Stimulated activated CD4-positive, alpha-beta T cell treated with anti-CD3 and anti-CD28 coated beads, TNF-alpha, amount 100 ng/mL, for 48 hours (primary cell): Measurements from ENCODE around the gene DGAT2.

Experiments
- DNase-seq, 3 donors: peaks; one replicate each; pipeline ENCODE4 v3.0.0-alpha.2; 2020; ENCODE audit warnings: low read depth in 3 of 3

DGAT2 gene

DNA sequence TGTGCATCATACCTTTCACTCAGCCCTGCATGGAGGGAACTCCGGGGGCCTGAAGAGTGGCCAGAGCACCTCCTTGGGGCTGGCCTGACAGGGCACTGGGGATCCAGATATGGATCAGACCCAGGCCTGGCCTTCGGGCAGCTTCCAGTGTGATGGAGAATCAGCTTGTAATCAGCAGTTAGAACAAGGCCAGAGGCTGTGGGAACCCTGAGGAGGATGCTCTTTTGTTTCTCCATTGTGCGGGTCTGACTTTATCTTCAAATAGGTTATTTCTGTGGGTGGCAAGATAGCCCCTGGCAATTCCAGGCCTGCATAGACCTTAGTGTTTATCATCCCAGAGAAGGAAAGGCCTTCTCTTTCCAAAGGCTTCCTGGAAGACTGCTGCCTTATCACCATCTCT, 12.3 kb downstream of the DGAT2 start:
- no peak for DNase-seq

DNA sequence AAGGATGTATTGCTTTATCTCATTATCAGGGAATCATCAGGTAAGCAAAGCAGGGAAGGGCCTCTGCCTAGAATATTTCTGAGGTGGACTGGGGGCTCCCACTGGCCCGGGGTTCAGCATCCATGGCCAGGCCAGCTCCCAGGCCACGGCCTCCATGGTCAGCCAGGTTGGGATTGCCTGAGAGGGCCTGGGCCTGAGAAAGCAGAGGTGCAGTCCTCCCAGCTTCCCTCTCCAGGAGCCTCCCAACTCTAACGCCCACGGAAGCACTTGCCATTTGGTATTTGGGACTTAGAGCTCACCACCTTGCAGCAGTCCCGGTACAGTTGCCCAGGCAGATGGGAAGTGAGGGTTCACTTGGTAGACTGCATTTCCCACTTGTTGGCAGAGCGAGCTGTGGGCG, 12.7 kb downstream of the DGAT2 start:
- DNase-seq = no peak

DNA sequence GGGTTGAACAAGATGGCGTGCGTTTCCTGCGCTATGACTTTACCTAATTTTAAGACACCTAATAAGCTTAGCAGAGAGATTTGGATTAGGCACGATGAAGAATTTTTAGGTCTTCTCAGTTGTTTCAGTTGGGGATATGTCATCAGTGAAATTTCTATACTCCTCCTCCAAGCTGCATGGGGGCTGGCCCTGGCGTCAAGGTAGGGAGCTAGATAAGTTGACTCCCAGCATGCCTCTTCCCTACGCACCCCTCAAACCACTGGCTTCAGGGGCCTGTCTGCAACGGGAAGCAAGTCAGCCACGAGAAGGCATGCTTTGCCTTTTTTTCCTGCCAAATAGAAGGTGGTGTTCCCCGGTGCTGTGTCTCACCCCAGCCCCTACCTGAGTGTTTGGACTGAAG, 13.3 kb downstream of the DGAT2 start:
- DNase-seq = no peak

DNA sequence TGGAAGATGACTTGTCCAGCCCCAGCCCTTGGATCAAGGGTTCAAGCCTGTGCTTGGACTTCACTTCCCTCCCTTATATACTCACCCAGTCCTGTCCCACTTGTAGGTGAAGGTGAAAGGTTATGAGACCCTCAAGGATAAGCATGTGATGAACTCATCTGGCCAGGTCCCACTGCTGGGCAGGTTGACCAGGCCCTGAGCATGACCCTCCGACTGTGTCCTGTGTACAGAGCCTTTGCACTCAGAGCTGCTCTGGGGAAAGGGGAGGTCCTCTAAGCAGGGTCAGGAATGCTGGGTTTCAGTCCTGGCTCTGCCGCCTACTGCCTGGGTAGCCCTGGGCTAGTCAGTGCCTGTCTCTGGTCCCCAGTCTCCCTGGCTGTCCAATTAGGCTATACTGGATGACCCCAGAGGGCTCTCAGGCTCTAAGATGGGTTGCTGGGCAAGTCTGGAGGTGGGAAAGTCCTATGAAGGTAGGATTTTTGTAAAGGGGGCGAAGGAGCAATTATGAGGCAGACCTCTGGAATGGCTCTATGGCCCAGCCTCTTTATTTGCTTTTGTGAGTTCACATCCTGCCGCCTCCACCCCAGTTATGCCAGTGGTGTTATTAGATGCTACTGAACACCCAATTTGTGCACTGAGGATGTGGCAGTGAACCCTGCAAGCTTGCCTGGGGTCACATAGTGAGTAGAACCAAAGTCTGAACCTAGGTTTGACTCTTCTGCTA, 14.1 kb downstream of the DGAT2 start:
- DNase-seq = no peak

DNA sequence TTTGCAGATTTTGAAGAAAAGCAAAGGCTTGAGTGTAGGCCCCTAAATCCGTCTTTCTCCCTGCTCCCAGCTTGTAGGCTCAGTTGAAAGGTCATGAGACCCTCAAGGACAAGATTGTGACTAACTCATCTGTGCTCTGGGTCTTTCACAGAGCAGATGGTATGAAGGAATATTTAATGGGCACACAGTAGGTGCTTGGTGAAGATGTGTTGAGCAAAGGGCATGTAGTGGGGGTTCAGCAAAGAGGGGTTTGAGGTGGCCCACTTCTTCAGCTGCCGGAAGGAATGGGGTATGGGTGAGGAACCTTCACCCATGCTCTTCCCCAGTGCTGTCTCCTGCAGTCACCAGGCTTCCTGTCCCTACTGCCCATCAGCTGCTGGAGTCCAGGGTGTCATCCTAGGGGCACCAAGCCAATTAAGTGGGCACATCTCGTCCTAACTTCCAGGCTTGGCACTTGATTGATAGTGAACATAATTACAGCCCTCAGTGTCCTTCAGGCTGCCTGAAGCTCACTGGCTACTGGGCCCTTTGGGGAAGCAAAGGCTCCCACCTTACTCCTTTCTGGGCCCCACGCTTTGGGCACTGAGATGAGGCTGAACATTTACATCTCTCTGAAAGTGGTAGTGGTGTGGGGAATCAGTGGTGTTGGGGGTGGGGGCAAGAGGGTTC, 15.0 kb downstream of the DGAT2 start:
- no peak for DNase-seq

DNA sequence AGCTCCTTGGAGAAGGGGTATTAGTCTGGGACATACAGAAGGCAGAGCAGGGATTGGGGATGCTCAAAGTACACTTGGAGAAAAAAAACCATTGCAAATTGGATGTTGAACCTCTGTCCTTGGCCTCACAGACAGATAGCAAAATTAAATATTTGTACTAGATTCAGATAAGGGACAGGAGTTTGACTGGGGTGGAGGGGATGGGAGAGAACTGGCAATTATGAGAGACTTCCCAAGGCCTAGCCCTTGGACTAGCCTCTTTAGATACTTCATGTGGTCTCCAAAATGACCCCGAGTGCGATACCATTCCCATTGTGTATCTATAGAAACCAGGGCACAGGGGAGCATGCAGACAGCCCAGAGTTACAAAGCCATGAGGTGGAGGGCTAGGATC, 15.5 kb downstream of the DGAT2 start:
- DNase-seq = no peak

DNA sequence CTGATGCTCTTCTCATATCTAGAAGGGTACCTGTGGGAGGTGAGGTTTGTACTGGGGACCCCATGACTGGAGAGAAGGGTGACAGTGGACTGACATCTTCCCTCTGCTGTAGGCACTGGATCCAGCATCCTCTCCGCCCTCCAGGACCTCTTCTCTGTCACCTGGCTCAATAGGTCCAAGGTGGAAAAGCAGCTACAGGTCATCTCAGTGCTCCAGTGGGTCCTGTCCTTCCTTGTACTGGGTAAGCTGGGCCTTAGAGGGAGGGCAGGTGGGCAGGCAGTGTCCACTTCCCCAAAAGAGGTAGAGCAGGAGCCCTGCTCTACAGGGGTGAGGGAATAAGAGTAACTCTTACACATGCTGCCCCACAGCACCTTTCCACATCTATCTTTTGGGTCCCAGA, 15.9 kb downstream of the DGAT2 start:
- DNase-seq = no peak

DNA sequence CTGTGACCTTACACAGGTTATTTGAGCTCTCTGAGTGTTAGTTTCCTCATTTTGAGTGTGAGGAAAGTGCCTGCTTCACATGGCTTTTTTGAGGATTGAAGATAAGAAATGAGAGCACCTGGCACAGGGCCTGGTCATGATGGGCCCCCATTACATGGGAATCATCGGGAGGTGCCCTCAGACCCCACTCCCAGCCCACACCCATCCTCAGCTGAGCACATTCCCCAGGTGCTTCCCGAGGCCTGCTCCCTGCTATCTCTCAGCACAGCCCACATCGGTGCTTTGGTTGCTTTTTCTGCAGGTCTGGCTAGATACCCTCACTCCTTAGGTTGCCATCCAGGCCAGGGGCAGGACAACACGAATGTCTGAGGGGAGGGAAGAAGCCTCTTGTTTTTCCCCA, 16.6 kb downstream of the DGAT2 start:
- no peak for DNase-seq

DNA sequence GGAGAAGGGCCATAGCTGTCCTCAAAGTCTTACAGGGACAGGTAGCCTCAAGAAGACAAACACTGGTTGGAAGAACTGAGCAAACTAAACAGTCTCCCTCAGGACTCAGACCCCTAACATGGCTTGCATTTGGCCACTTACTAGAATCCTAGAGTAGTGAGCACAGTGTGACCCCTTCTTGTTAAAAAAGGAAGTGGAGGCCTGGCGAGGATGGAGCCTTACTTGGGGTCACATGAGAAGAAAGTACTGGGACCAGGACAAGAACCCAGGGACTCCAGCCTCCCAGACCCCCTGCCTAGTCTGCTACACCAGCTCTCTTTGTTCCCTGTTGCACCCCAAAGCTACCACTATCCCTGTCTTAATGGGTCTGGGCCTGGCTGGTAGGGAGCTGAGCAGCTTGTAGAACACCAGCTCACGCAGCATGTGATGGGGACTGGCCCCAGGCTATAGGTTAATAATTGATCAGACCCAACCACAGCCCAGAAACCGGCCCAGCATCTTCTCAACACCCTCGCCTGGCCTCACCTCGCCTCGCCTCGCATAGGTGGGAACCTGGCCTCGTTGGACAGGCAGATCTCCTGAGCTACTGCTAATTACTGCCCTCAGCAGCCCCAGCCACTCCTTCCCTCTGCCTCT, 17.6 kb downstream of the DGAT2 start:
- no peak for DNase-seq

DNA sequence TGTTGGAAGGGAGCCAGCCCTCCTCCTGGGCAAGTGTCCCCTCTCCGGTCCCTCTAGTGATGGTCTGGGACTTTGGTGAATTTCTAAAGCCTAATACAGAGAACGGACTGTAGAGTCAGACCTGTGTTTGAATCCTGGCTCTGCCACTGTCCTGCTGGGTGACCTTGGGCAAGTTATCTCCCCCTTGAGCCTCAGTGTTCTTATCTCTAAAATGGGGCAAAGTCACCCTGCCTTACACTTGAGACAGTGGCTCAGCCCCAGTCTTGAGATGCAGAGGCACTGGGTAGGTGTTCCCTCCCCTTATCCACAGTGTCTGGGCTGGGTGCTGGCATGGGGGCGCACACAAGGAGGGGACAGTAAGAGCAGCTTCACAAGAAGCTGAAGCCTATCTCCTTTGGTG, 20.9 kb downstream of the DGAT2 start:
- DNase-seq = no peak

DNA sequence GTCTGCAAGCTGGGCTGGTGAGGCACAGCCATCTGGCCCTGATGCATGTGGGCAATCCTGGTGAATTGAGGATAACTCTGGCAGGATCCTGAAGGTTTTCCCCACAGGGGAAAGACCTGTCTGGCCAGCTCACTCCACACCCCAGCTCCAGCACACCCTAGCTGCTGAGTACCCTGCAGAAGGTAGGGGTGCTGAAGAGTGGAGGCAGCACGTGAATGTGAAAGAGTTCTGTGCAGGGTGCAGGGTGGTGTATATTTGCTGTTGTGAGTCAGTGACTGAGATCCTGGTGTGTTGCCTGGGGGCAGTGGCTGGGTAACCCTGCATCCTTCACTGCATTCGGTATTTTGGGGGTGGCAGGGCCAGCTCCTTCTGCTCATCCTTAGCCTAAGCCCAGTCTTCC, 22.4 kb downstream of the DGAT2 start:
- no peak for DNase-seq

DNA sequence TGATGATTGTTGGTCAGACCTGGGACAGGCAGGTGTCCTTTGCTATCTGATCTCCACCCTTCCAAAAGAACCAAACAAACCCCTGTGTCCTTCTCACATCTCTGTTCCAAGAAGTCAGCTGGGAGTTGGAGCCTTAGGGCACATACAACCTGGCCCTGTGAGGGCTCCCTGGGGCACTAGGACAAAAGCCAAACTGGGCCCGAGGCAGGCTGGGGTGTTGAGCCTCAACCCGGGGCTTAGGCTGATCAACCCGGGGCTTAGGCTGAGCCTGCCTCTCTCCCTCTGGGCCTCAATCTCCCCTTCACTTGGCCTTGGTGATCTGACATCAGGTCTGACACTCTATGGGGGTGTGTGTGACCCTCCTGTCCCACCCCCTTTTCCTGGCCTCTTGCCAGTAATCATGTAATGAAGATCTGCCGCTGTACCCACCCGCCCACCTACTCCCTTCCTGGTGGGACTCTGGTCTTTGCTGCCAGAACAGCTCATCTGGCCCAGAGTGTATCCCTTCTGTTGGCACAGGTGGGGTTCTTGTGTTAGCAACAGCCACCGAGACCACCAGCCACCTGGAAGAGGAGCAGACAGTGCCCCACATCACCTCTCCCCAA, 23.7 kb downstream of the DGAT2 start:
- no peak for DNase-seq

DNA sequence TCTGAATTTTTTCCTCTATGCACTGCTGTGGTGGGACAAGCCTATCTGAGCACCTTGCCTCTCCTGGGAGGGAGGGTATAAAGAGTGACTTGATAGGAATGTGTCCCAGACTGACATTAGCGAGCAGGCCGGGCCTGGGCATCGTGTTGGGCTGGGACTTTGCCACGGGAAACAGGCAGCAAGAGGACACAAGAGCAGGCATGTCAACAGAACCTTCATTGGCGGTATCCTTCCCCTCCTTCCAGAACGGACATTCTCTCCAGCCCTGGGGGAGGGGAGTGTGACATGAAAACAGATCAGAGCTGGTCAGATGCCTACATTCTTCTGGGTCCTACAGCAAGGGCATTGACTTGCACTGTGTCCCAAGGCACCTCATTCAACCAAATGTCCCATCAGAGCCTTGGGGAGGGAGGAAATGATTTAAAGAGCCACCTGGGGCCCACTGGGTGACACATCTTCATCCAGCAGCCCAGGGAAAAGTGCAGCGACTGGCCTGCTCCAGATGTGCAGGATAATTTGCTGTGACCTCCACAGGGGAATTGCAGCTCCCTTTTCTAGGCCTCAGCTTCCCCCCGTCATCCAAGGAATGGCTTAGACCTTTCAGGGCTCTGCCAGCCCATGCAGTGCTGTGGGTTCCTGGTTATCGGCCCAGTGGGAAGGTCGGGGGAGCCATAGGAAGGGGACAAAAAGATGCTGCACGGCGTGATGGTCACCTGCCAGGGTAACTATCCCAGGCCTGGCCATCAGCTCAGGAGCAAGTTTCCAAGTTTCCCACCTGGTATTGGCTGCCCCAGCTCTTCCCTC, 24.6 kb downstream of the DGAT2 start:
- no peak for DNase-seq

DNA sequence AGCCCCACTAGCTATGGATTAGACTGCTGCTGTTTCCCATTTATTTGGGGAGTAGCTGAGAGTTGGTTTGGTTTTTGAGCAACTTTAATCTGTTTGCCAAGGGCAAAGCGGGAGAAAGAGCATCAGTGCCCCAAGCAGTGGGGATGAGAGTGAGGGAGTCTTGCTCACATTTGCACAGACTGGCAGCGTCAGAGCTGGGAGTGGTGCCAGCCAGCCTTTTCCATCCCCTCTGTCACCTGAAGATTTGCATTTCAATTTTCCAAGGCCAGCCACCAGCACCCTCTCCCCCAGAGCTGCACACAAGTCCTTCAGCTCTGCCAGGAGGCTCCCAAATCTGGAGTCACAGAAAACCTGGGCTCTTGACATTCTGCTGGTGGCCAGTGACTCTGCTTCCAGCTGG, 25.4 kb downstream of the DGAT2 start:
- DNase-seq = no peak

DNA sequence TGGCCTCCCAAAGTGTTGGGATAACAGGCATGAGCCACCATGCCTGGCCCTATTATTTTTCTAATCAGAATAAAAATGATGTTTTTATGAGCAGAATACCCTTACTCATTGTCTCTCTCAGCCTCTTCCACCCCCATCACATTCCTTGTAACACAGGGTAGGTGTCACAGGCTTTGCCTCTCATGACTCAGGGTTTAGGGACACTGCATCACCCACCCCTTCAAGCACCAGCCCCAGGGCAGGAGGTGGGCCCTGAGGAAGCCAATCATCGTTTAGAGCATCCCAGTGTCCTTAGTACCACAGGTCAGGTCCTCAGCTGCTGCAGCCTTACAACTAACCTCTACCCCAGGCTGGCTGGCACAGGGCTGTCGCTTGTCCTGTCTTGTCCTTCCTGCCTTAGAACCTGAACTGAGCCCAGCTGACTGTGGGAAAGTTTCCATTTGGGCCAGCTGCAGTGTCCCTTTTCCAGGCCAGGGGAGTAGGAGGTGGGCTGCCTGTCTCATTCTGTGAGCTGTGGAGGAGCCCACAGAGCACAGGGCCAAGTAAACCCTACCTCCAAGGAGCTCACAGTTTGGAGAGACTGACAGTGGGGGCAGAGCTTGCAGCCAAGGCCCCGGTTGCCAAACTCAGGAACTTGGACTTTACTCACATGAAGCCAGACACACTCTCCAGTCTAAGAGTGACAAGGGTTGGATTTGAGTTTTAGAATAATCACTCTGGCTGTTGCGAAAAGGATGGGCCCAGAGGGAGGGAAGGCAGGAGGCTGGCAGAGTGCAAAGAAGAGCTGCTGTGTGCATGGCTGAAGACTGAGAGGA, 26.9 kb downstream of the DGAT2 start:
- DNase-seq = no peak

DNA sequence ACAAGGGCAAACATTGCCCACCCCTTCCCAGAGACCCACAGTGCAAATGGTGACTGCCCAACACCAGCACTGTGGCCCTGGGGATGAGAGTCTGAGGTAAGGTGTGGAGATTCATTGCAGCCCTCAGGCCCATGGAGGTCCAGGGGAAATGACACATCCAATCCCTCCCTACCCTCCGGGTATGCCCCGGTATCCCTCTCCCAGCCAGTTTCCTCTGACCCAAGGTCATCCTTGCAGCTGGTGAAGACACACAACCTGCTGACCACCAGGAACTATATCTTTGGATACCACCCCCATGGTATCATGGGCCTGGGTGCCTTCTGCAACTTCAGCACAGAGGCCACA, 27.5 kb downstream of the DGAT2 start:
- DNase-seq = no peak

DNA sequence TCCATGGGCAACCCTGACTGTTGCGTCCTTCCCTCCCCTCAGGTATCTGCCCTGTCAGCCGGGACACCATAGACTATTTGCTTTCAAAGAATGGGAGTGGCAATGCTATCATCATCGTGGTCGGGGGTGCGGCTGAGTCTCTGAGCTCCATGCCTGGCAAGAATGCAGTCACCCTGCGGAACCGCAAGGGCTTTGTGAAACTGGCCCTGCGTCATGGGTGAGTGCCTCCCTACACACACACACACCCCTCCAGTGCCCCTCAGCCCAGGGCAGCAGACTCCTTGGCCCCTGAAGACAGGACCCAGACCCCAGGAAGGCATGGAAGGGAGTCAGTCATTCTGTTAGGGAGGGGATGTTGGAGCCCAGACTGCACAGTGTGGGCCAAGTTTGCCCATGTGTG, 28.5 kb downstream of the DGAT2 start:
- DNase-seq = no peak

DNA sequence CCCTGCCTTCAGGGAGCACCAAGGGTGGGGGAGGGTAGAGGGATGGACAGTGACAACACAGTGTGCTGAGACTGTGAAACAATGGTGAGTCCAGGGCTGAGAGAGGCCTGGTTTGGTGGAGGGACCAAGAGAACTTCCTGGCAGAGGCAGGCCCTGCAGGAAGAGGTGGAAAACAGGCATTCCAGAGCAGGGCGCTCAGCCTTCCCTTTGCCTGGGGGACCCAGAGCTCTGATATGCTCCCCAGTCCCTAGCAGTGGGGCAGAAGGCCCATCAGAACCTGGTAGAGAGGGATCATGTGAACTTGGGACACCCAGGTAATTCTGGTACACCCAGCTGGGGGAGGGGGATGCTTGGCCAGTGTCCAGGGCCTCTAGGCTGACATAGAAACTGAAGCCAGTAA, 29.2 kb downstream of the DGAT2 start:
- no peak for DNase-seq

DNA sequence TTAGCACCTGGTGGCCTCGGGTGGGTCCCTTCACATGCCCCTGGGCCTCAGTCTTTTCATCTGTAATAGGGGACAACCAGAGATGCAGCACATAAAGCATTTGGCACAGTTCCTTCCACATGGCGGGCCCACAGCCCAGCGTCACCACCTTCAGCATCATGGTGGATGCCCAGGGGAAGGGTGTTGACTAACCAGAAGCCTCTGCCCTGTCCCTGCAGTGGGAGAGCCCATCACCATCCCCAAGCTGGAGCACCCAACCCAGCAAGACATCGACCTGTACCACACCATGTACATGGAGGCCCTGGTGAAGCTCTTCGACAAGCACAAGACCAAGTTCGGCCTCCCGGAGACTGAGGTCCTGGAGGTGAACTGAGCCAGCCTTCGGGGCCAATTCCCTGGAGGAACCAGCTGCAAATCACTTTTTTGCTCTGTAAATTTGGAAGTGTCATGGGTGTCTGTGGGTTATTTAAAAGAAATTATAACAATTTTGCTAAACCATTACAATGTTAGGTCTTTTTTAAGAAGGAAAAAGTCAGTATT, 31.6 kb downstream of the DGAT2 start:
- no peak for DNase-seq

DNA sequence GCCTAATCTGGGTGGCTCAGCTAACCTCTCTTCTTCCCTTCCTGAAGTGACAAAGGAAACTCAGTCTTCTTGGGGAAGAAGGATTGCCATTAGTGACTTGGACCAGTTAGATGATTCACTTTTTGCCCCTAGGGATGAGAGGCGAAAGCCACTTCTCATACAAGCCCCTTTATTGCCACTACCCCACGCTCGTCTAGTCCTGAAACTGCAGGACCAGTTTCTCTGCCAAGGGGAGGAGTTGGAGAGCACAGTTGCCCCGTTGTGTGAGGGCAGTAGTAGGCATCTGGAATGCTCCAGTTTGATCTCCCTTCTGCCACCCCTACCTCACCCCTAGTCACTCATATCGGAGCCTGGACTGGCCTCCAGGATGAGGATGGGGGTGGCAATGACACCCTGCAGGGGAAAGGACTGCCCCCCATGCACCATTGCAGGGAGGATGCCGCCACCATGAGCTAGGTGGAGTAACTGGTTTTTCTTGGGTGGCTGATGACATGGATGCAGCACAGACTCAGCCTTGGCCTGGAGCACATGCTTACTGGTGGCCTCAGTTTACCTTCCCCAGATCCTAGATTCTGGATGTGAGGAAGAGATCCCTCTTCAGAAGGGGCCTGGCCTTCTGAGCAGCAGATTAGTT, 32.3 kb downstream of the DGAT2 start:
- DNase-seq = no peak
